Embryonic facial prominence (tissue), 1 donor: ENCODE results near the gene SEC11C.
A peak's percentile ranks its signal among the peaks of the same experiment; 100 is the strongest.

Experiments used
- DNase-seq: peaks from one replicate; pipeline ENCODE4 v3.0.0-alpha.2; 2016; ENCODE audit errors: extremely low spot score

SEC11C gene

GRCh38 chr18:59144483-59144882 lies 4.8 kb downstream of the SEC11C start:
- DNase-seq, result no peak

GRCh38 chr18:59145055-59145454 lies 5.4 kb downstream of the SEC11C start:
- DNase-seq, result no peak

- no peak for DNase-seq
Observed at GRCh38 chr18:59148192-59148591, 8.5 kb downstream of the SEC11C start.

GRCh38 chr18:59149007-59149406 lies 9.3 kb downstream of the SEC11C start:
- DNase-seq, result no peak

GRCh38 chr18:59149416-59149815 lies 9.7 kb downstream of the SEC11C start:
- no peak for DNase-seq

- DNase-seq, result no peak
Observed at GRCh38 chr18:59150236-59150635, 10.6 kb downstream of the SEC11C start.

- no peak for DNase-seq
Observed at GRCh38 chr18:59155153-59155552, 15.5 kb downstream of the SEC11C start.

- DNase-seq, result no peak
Observed at GRCh38 chr18:59156316-59156715, 16.6 kb downstream of the SEC11C start.

- DNase-seq, result no peak
Observed at GRCh38 chr18:59159265-59159664, 19.6 kb downstream of the SEC11C start.

- DNase-seq, result no peak
Observed at GRCh38 chr18:59159986-59160385, 20.3 kb downstream of the SEC11C start.

GRCh38 chr18:59172664-59173249 lies 33.1 kb downstream of the SEC11C start:
- DNase-seq, result no peak

- DNase-seq, result no peak
Observed at GRCh38 chr18:59177485-59177884, 37.8 kb downstream of the SEC11C start.

GRCh38 chr18:59180150-59180845 lies 40.6 kb downstream of the SEC11C start:
- peak; percentile 13 for DNase-seq

GRCh38 chr18:59182673-59183072 lies 43.0 kb downstream of the SEC11C start:
- DNase-seq, result no peak

- DNase-seq, result no peak
Observed at GRCh38 chr18:59189008-59189407, 49.3 kb downstream of the SEC11C start.

- DNase-seq, result no peak
Observed at GRCh38 chr18:59189746-59190145, 50.1 kb downstream of the SEC11C start.

GRCh38 chr18:59196161-59196725 lies 56.6 kb downstream of the SEC11C start:
- DNase-seq, result no peak

GRCh38 chr18:59197636-59198035 lies 58.0 kb downstream of the SEC11C start:
- no peak for DNase-seq

GRCh38 chr18:59198215-59198614 lies 58.5 kb downstream of the SEC11C start:
- no peak for DNase-seq

- no peak for DNase-seq
Observed at GRCh38 chr18:59200787-59201186, 61.1 kb downstream of the SEC11C start.

GRCh38 chr18:59202258-59202820 lies 62.7 kb downstream of the SEC11C start:
- no peak for DNase-seq

GRCh38 chr18:59207506-59207905 lies 67.8 kb downstream of the SEC11C start:
- no peak for DNase-seq
